Measurements from ENCODE around the gene MAP1B.

Gene MAP1B

GRCh38 chr5:72096602-72097188 lies 10.6 kb upstream of the MAP1B start:
- DNase-seq (ENCODE audit: low read depth in 2 of 2), result no peak

- no peak for DNase-seq (ENCODE audit: low read depth in 2 of 2)
Observed at GRCh38 chr5:72101828-72102227, 5.4 kb upstream of the MAP1B start.

GRCh38 chr5:72106817-72107130 lies 501 bp upstream of the MAP1B start:
- DNase-seq (ENCODE audit: low read depth in 2 of 2), result no peak

- DNase-seq (ENCODE audit: low read depth in 2 of 2), result no peak
Observed at GRCh38 chr5:72107901-72108201, 576 bp downstream of the MAP1B start.

- no peak for DNase-seq (ENCODE audit: low read depth in 2 of 2)
Observed at GRCh38 chr5:72108202-72109061, 1.2 kb downstream of the MAP1B start.

GRCh38 chr5:72109062-72109411 lies 1.8 kb downstream of the MAP1B start:
- DNase-seq (ENCODE audit: low read depth in 2 of 2), result no peak

GRCh38 chr5:72109625-72110024 lies 2.4 kb downstream of the MAP1B start:
- DNase-seq (ENCODE audit: low read depth in 2 of 2), result no peak

- DNase-seq (ENCODE audit: low read depth in 2 of 2), result no peak
Observed at GRCh38 chr5:72110394-72111013, 3.2 kb downstream of the MAP1B start.

- DNase-seq (ENCODE audit: low read depth in 2 of 2), result no peak
Observed at GRCh38 chr5:72112389-72112788, 5.1 kb downstream of the MAP1B start.

GRCh38 chr5:72114629-72115028 lies 7.4 kb downstream of the MAP1B start:
- no peak for DNase-seq (ENCODE audit: low read depth in 2 of 2)

GRCh38 chr5:72115296-72115695 lies 8.0 kb downstream of the MAP1B start:
- DNase-seq (ENCODE audit: low read depth in 2 of 2), result no peak

GRCh38 chr5:72117307-72117706 lies 10.0 kb downstream of the MAP1B start:
- DNase-seq (ENCODE audit: low read depth in 2 of 2), result no peak

- DNase-seq (ENCODE audit: low read depth in 2 of 2), result no peak
Observed at GRCh38 chr5:72121052-72121779, 13.9 kb downstream of the MAP1B start.

GRCh38 chr5:72121780-72122445 lies 14.6 kb downstream of the MAP1B start:
- no peak for DNase-seq (ENCODE audit: low read depth in 2 of 2)

GRCh38 chr5:72122602-72123001 lies 15.3 kb downstream of the MAP1B start:
- no peak for DNase-seq (ENCODE audit: low read depth in 2 of 2)

- no peak for DNase-seq (ENCODE audit: low read depth in 2 of 2)
Observed at GRCh38 chr5:72123764-72124376, 16.6 kb downstream of the MAP1B start.

GRCh38 chr5:72125271-72125940 lies 18.1 kb downstream of the MAP1B start:
- DNase-seq (ENCODE audit: low read depth in 2 of 2), result no peak

- no peak for DNase-seq (ENCODE audit: low read depth in 2 of 2)
Observed at GRCh38 chr5:72125941-72126620, 18.8 kb downstream of the MAP1B start.

GRCh38 chr5:72126796-72127195 lies 19.5 kb downstream of the MAP1B start:
- DNase-seq (ENCODE audit: low read depth in 2 of 2), result no peak

- DNase-seq (ENCODE audit: low read depth in 2 of 2), result no peak
Observed at GRCh38 chr5:72129725-72130124, 22.4 kb downstream of the MAP1B start.

- DNase-seq (ENCODE audit: low read depth in 2 of 2), result peak in 1 of 2 experiments; percentile 57
Observed at GRCh38 chr5:72130351-72130761, 23.1 kb downstream of the MAP1B start.
